HFF-Myc (cell line): ENCODE measurements around the gene PTPRM.
"Not testable (repeated sequence)": the region's sequence is repeated elsewhere in the genome, so short reads cannot be mapped to it uniquely, and the experiment has no call there.

Source experiments
- DNase-seq: peaks from one replicate; pipeline ENCODE4 v3.0.0-alpha.2; 2011; ENCODE audit warnings: low read depth; ENCODE audit errors: extremely low read depth
- H3K4me3 ChIP-seq: replicated peaks from 2 replicates; pipeline ENCODE4 v1.5.1; 2011; ENCODE audit warnings: low read depth, mild to moderate bottlenecking, control low read depth, low read length
- CTCF ChIP-seq: IDR thresholded peaks from 2 replicates; pipeline ENCODE4 v1.5.1; 2012; ENCODE audit warnings: mild to moderate bottlenecking, low read depth, low read length, control low read depth; ENCODE audit errors: missing control alignments

The PTPRM gene

DNA sequence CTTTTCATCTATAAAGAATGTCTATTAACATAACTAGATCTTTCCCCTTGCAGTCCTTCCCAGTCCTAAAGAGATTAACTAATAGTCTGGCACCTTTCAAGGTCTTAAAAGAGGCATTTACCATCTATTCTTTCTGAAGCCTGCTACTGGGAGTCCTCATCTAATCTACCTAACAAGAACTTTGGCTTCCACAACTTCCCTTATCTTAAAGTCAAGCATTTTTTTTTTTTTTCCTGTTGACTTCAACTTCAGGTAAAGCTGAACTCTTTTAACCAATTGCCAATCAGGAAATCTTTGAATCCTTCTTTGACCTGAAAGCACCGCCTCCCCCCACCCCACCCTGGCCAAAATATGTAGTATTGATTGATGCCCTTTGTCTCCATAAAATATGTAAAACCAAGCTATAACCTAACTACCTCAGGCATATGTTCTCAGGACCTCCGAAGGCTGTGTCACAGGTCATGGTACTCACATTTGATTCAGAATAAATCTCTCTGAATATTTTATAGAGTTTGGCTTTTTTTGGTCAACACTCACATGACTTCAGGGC lies 168.6 kb downstream of the PTPRM start:
- no peak for TF ChIP-seq CTCF
- no peak overlapping the region for H3K4me3 ChIP-seq
- DNase-seq = no peak

GRCh38 chr18:7736526-7736925 lies 169.4 kb downstream of the PTPRM start:
- not testable (repeated sequence) for H3K4me3 ChIP-seq, DNase-seq

GRCh38 chr18:7737550-7737949 lies 170.4 kb downstream of the PTPRM start:
- no peak for TF ChIP-seq CTCF
- H3K4me3 ChIP-seq = no peak overlapping the region
- DNase-seq = no peak

- no peak for DNase-seq
- TF ChIP-seq CTCF = no peak
- no peak overlapping the region for H3K4me3 ChIP-seq
These were observed 173.7 kb downstream of the PTPRM start for GRCh38 chr18:7740821-7741220.

DNA sequence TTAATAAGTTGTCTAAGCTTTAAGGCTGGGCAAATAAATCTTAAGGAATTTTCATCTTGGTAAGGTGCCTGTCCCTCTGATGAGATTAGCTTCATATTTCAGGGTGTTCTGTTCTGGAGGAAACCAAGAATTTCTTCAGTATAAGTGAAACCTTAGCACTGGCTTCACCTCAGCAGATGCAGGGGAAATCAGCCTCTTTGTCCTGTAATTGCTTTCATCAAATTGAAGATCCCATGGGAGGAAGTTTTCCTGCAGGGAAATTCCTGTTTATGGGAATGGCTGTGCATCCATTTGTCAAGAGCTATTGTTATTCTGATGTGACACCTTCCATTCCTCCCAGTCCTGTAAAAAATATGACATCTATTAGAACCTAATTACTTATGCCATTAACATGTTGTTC lies 174.5 kb downstream of the PTPRM start:
- no peak for DNase-seq
- TF ChIP-seq CTCF = no peak
- no peak overlapping the region for H3K4me3 ChIP-seq

- H3K4me3 ChIP-seq = no peak overlapping the region
- TF ChIP-seq CTCF = no peak
- DNase-seq = no peak
These were observed 175.1 kb downstream of the PTPRM start for GRCh38 chr18:7742224-7742623.

DNA sequence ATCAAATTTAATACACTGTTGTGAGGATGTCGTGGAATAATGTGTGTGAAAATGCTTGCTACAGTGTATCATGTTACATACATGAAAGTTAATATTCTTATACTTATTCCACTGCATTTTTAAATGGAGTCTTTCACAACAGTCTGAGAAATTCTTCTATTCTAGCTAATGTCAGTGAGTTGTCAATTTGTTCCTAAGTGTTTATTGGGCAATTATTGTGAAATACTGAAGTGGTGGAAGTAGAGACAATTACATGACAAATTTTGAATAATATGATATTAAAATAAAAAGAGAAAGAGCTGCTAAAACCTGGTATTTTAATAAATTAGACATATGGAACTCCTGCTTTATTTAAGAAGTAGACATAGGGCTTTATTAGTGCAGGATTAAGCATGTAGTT lies 176.1 kb downstream of the PTPRM start:
- no peak for DNase-seq
- H3K4me3 ChIP-seq = no peak overlapping the region
- no peak for TF ChIP-seq CTCF

GRCh38 chr18:7746106-7746505 lies 179.0 kb downstream of the PTPRM start:
- no peak overlapping the region for H3K4me3 ChIP-seq
- DNase-seq = no peak
- no peak for TF ChIP-seq CTCF
